Measurements from ENCODE around the gene TOM1L1.
A peak's percentile ranks its signal among the peaks of the same experiment; 100 is the strongest.

The TOM1L1 gene

GRCh38 chr17:54982399-54982798 lies 81.7 kb downstream of the TOM1L1 start:
- TF ChIP-seq CTCF (IDR thresholded peaks at IDR 0.05; ENCODE audit: low read depth, low read length) = no peak
- no peak for DNase-seq (ENCODE audit: extremely low read depth, low read depth)

- DNase-seq (ENCODE audit: extremely low read depth, low read depth) = no peak
- TF ChIP-seq CTCF (IDR thresholded peaks at IDR 0.05; ENCODE audit: low read depth, low read length) = no peak
Measured at GRCh38 chr17:54983260-54983659, 82.6 kb downstream of the TOM1L1 start.

GRCh38 chr17:54985476-54985875 lies 84.8 kb downstream of the TOM1L1 start:
- TF ChIP-seq CTCF (IDR thresholded peaks at IDR 0.05; ENCODE audit: low read depth, low read length) = no peak
- DNase-seq (ENCODE audit: extremely low read depth, low read depth) = no peak

GRCh38 chr17:54990118-54990517 lies 89.5 kb downstream of the TOM1L1 start:
- no peak for DNase-seq (ENCODE audit: extremely low read depth, low read depth)
- TF ChIP-seq CTCF (IDR thresholded peaks at IDR 0.05; ENCODE audit: low read depth, low read length) = no peak

- no peak for DNase-seq (ENCODE audit: extremely low read depth, low read depth)
- no peak for TF ChIP-seq CTCF (IDR thresholded peaks at IDR 0.05; ENCODE audit: low read depth, low read length)
Measured at GRCh38 chr17:54991567-54991966, 90.9 kb downstream of the TOM1L1 start.

- no peak for DNase-seq (ENCODE audit: extremely low read depth, low read depth)
- TF ChIP-seq CTCF (IDR thresholded peaks at IDR 0.05; ENCODE audit: low read depth, low read length) = peak; percentile 54
Measured at GRCh38 chr17:54992797-54993639, 92.4 kb downstream of the TOM1L1 start.

GRCh38 chr17:54996441-54996840 lies 95.8 kb downstream of the TOM1L1 start:
- DNase-seq (ENCODE audit: extremely low read depth, low read depth) = no peak
- TF ChIP-seq CTCF (IDR thresholded peaks at IDR 0.05; ENCODE audit: low read depth, low read length) = no peak
